Neuronal stem cell (in vitro differentiated cells): ENCODE results near the gene QSOX1.

Source experiments
- DNase-seq: peaks from one replicate; pipeline ENCODE4 v3.0.0-alpha.2; 2013; ENCODE audit warnings: low spot score
- H2AFZ ChIP-seq: one replicate; pipeline ENCODE4 v1.6.1; 2013; ENCODE audit warnings: mild to moderate bottlenecking, low read length, inconsistent platforms
- H2AK5ac ChIP-seq: 2 replicates; pipeline ENCODE4 v1.6.1; 2013; ENCODE audit warnings: low read depth, mild to moderate bottlenecking, inconsistent platforms, low read length, moderate library complexity, mixed read lengths
- H2BK120ac ChIP-seq: 2 replicates; pipeline ENCODE4 v1.6.1; 2013; ENCODE audit warnings: low read depth, mild to moderate bottlenecking, inconsistent platforms, low read length, moderate library complexity, mixed read lengths
- H2BK12ac ChIP-seq: one replicate; pipeline ENCODE4 v1.6.1; 2013; ENCODE audit warnings: low read length, inconsistent platforms
- H2BK15ac ChIP-seq: 2 replicates; pipeline ENCODE4 v1.6.1; 2013; ENCODE audit warnings: mild to moderate bottlenecking, low read length, inconsistent platforms, mixed read lengths
- H2BK5ac ChIP-seq: one replicate; pipeline ENCODE4 v1.6.1; 2013; ENCODE audit warnings: inconsistent platforms, mild to moderate bottlenecking, low read length, moderate library complexity
- H3K14ac ChIP-seq: one replicate; pipeline ENCODE4 v1.6.1; 2013; ENCODE audit warnings: low read length, inconsistent platforms
- H3K18ac ChIP-seq: 2 replicates; pipeline ENCODE4 v1.6.1; 2013; ENCODE audit warnings: low read length, inconsistent platforms
- H3K23ac ChIP-seq: 2 replicates; pipeline ENCODE4 v1.6.1; 2013; ENCODE audit warnings: low read depth, mild to moderate bottlenecking, mixed read lengths, low read length, inconsistent platforms; ENCODE audit not compliant: poor library complexity
- H3K27ac ChIP-seq: replicated peaks from 3 replicates; pipeline ENCODE4 v1.5.1; 2013; ENCODE audit warnings: low read length, inconsistent platforms
- H3K27me3 ChIP-seq, 3 experiments: 2 replicates each; pipeline ENCODE4 v1.6.1; 2013; ENCODE audit warnings: low read length in 3 of 3, mild to moderate bottlenecking in 2 of 3, inconsistent platforms in 1 of 3, low read depth in 1 of 3, mixed read lengths in 1 of 3, moderate library complexity in 1 of 3; ENCODE audit not compliant: control insufficient read depth in 3 of 3, insufficient read depth in 3 of 3
- H3K36me3 ChIP-seq, 2 donors: replicated peaks in 1 of 2; 2 replicates each; pipeline ENCODE4 v1.6.1; 2013; ENCODE audit warnings: low read length in 2 of 2; ENCODE audit not compliant: control insufficient read depth in 2 of 2, insufficient read depth in 2 of 2
- H3K4ac ChIP-seq: 2 replicates; pipeline ENCODE4 v1.6.1; 2013; ENCODE audit warnings: inconsistent platforms, mild to moderate bottlenecking, low read length, moderate library complexity
- H3K4me1 ChIP-seq, 2 donors: 1 replicate in 1 of 2; 2 replicates in 1 of 2; pipeline ENCODE4 v1.6.1; 2013; ENCODE audit warnings: low read length in 2 of 2, low read depth in 1 of 2; ENCODE audit not compliant: control insufficient read depth in 2 of 2, insufficient read depth in 1 of 2
- H3K4me2 ChIP-seq: one replicate; pipeline ENCODE4 v1.6.1; 2013; ENCODE audit warnings: mild to moderate bottlenecking, low read length, inconsistent platforms; ENCODE audit not compliant: insufficient read depth, poor library complexity, severe bottlenecking
- H3K4me3 ChIP-seq, 2 donors: 2 replicates each; pipeline ENCODE4 v1.5.1; 2013; ENCODE audit warnings: low read length in 2 of 2, mild to moderate bottlenecking in 2 of 2, inconsistent platforms in 1 of 2, moderate library complexity in 1 of 2
- H3K79me1 ChIP-seq: one replicate; pipeline ENCODE4 v1.6.1; 2013; ENCODE audit warnings: low read depth, mild to moderate bottlenecking, inconsistent platforms, low read length, moderate library complexity
- H3K9ac ChIP-seq: one replicate; pipeline ENCODE4 v1.6.1; 2013; ENCODE audit warnings: mild to moderate bottlenecking, low read depth, low read length, inconsistent platforms; ENCODE audit not compliant: poor library complexity
- H3K9me3 ChIP-seq, 2 donors: replicated peaks in 1 of 2; 2 replicates each; pipeline versions ENCODE3 to v1.6.1; 2013; ENCODE audit warnings: low read length in 2 of 2, mild to moderate bottlenecking in 2 of 2, inconsistent platforms in 1 of 2, low read depth in 1 of 2, mixed read lengths in 1 of 2, moderate library complexity in 1 of 2; ENCODE audit not compliant: control insufficient read depth in 2 of 2, insufficient read depth in 1 of 2
- H4K8ac ChIP-seq: one replicate; pipeline ENCODE4 v1.6.1; 2013; ENCODE audit warnings: low read depth, mild to moderate bottlenecking, inconsistent platforms, low read length, moderate library complexity
- H4K91ac ChIP-seq: one replicate; pipeline ENCODE4 v1.6.1; 2013; ENCODE audit warnings: low read length, low read depth, mild to moderate bottlenecking, inconsistent platforms; ENCODE audit not compliant: poor library complexity
- WGBS, 2 donors: extraction: QIAGEN DNeasy Blood & Tissue Kit; methylation state at CpG; one replicate each; pipeline ENCODE4 v1.1.7; 2013; ENCODE audit warnings: missing lambda C conversion rate in 2 of 2, mixed read lengths in 1 of 2; ENCODE audit not compliant: insufficient read length in 2 of 2, insufficient replicate concordance in 1 of 2; ENCODE audit errors: extremely low coverage in 2 of 2; 5-methylcytosine and 5-hydroxymethylcytosine counted together

Gene QSOX1

GRCh38 chr1:180184041-180184440, 29.4 kb downstream of the QSOX1 start:
- Histone ChIP-seq H2BK15ac (no peak overlapping the region), H3K4me1 (no peaks in the 10 kb centered on the region), H3K27me3 (no peaks in the 10 kb centered on the region), H3K4me3 (no peak overlapping the region), H3K4ac (no peak overlapping the region), H3K23ac (peak overlapping the region; percentile 25), H2AFZ (no peak overlapping the region), H3K27ac (no peak overlapping the region), H2AK5ac (no peak overlapping the region), H3K14ac (no peak overlapping the region), H2BK120ac (no peak overlapping the region), H3K36me3 (peaks cover 0 to 23% of the 10 kb centered on the region in 2 donors), H3K4me2 (no peak overlapping the region), H4K91ac (no peak overlapping the region), H2BK12ac (no peak overlapping the region), H2BK5ac (no peak overlapping the region), H3K79me1 (no peaks in the 10 kb centered on the region), H3K9me3 (no peaks in the 10 kb centered on the region), H3K18ac (no peak overlapping the region), H4K8ac (no peak overlapping the region), H3K9ac (no peak overlapping the region)
- 100% methylated on average over 1 of the region's 9 CpGs; no CpG with 5 or more reads in 1 of the 2 donors for WGBS, 2 donors
- no peak for DNase-seq

GRCh38 chr1:180185281-180185680, 30.6 kb downstream of the QSOX1 start:
- Histone ChIP-seq H3K18ac (no peak overlapping the region), H3K27me3 (no peaks in the 10 kb centered on the region), H4K91ac (no peak overlapping the region), H3K23ac (no peak overlapping the region), H3K4ac (no peak overlapping the region), H3K9ac (no peak overlapping the region), H2AK5ac (no peak overlapping the region), H3K14ac (no peak overlapping the region), H3K4me3 (no peak overlapping the region), H3K36me3 (peaks cover 8 to 31% of the 10 kb centered on the region in 2 donors), H2BK5ac (no peak overlapping the region), H3K9me3 (no peaks in the 10 kb centered on the region), H3K79me1 (no peaks in the 10 kb centered on the region), H3K4me1 (no peaks in the 10 kb centered on the region), H2BK120ac (no peak overlapping the region), H3K27ac (no peak overlapping the region), H2BK12ac (no peak overlapping the region), H2AFZ (no peak overlapping the region), H2BK15ac (no peak overlapping the region), H3K4me2 (no peak overlapping the region), H4K8ac (no peak overlapping the region)
- no peak for DNase-seq
- no CpG with 5 or more reads among the region's 5 CpGs for WGBS, 2 donors

- H3K9me3 ChIP-seq, result no peaks in the 10 kb centered on the region
- H2AK5ac ChIP-seq, result no peak overlapping the region
- no peak overlapping the region for H3K4me3 ChIP-seq
- H2AFZ ChIP-seq, result no peak overlapping the region
- no CpG with 5 or more reads among the region's 9 CpGs for WGBS, 2 donors
- no peak for DNase-seq
- no peak overlapping the region for H4K91ac ChIP-seq
- H3K4me1 ChIP-seq, result no peaks in the 10 kb centered on the region
- H3K79me1 ChIP-seq, result no peaks in the 10 kb centered on the region
- H2BK12ac ChIP-seq, result no peak overlapping the region
- no peak overlapping the region for H2BK120ac ChIP-seq
- H4K8ac ChIP-seq, result no peak overlapping the region
- no peak overlapping the region for H3K27ac ChIP-seq
- no peak overlapping the region for H3K4ac ChIP-seq
- no peaks in the 10 kb centered on the region for H3K27me3 ChIP-seq
- no peak overlapping the region for H2BK5ac ChIP-seq
- no peak overlapping the region for H3K23ac ChIP-seq
- peaks cover 14 to 33% of the 10 kb centered on the region in 2 donors for H3K36me3 ChIP-seq
- H3K18ac ChIP-seq, result no peak overlapping the region
- no peak overlapping the region for H3K9ac ChIP-seq
- H3K4me2 ChIP-seq, result no peak overlapping the region
- no peak overlapping the region for H3K14ac ChIP-seq
- no peak overlapping the region for H2BK15ac ChIP-seq
Measured at GRCh38 chr1:180185971-180186645, 31.4 kb downstream of the QSOX1 start.

GRCh38 chr1:180186831-180187230, 32.2 kb downstream of the QSOX1 start:
- Histone ChIP-seq H2AFZ (no peak overlapping the region), H3K27me3 (no peaks in the 10 kb centered on the region), H3K4me3 (no peak overlapping the region), H2BK5ac (peak overlapping the region; percentile 27), H3K18ac (peak overlapping the region; percentile 40), H3K4me2 (no peak overlapping the region), H2BK15ac (no peak overlapping the region), H2BK12ac (no peak overlapping the region), H3K14ac (no peak overlapping the region), H3K4ac (no peak overlapping the region), H3K9ac (peak overlapping the region; percentile 37), H4K91ac (no peak overlapping the region), H3K4me1 (no peaks in the 10 kb centered on the region), H2BK120ac (no peak overlapping the region), H2AK5ac (no peak overlapping the region), H3K36me3 (peaks cover 14 to 35% of the 10 kb centered on the region in 2 donors), H4K8ac (no peak overlapping the region), H3K79me1 (no peaks in the 10 kb centered on the region), H3K23ac (no peak overlapping the region), H3K9me3 (no peaks in the 10 kb centered on the region), H3K27ac (no peak overlapping the region)
- WGBS, 2 donors, result no CpG with 5 or more reads among the region's 8 CpGs
- no peak for DNase-seq
